ENCODE results near the gene TLR5.

The TLR5 gene

GRCh38 chr1:223147873-223148272, 4.8 kb upstream of the TLR5 start:
- no peak for DNase-seq

GRCh38 chr1:223147409-223147808, 4.4 kb upstream of the TLR5 start:
- no peak for DNase-seq

- no peak for DNase-seq
These were observed 3.7 kb upstream of the TLR5 start for GRCh38 chr1:223146745-223147144.

DNA sequence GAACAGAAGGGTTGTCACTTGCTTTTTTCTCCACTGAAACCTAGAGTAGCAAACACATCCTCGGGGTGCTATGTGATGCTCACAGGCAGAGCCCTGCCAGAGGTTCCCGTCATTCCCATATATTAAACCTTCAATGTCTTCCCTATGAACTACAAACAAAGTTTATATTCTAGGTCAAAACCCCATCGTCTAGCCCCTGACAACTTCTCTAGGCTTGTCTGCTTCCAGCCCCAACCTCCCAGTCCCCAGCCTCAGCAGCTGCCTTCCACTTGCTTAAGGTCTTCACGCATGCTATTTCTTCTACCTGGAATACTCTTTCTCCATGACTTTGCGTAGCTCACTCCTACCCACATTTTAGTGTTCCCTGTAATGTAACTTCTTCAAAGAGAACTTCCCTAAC, 1.9 kb upstream of the TLR5 start:
- DNase-seq, result no peak

DNA sequence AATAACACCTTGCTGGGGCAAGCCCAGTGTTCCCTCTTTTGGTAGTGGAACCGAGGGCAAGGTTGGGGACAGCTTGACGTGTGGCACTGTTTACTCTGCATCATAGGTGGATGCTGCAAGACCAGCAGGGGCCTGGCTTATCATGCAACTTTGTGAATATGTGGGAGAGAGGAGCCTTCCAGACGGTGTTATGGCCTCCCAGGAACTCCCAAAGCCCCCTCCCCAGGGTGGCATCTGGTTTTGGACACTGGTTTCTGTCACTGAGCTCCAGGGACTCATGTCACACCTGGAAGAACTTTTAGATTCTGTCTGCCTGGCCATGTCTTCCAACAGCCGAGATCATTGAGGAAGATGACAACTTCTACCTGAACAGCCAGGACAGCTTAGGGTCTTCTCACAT, 1.4 kb upstream of the TLR5 start:
- no peak for DNase-seq

DNA sequence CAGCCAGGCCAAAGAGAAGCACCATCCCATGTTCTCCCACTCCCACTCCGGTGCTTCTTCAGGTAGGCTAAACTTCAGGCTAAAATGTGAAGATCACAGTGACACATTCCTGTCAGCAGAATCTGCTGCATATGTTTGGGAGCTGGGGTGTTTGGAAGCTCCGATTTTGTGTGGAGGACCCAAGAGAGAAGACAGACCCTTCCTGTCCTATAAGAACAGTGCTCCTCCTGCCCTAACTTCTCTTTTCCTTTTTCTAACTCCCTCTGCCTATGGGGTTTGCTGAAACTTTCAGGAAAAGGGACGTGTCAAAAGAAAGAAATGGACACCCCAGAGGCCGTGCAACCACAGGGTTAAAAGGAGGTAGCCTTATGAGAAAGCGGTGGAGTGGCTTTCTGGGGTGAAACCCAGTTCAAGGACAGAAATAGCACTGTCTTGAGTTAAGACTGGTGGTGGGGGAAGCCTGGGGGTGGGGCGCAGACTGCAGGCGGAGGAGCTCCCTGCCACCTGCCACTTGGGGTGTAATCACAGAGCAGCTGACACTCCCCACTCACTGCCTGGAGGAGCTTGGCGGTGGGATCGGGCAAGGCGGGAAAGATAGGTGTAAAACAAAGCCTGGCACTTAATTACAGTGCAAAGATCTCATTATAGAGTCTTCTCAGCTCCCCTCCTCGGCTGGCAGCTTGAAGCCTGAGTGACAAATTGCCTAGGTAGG, 645 bp upstream of the TLR5 start:
- DNase-seq, result peak; percentile 89

- DNase-seq, result no peak
These were observed 779 bp downstream of the TLR5 start for GRCh38 chr1:223142269-223142668.

- no peak for DNase-seq
These were observed 2.2 kb downstream of the TLR5 start for GRCh38 chr1:223140611-223141405.

- no peak for DNase-seq
These were observed 5.5 kb downstream of the TLR5 start for GRCh38 chr1:223137455-223138085.

- no peak for DNase-seq
These were observed 7.0 kb downstream of the TLR5 start for GRCh38 chr1:223136086-223136485.

- no peak for DNase-seq
These were observed 7.7 kb downstream of the TLR5 start for GRCh38 chr1:223135176-223135942.

GRCh38 chr1:223133824-223134435, 9.1 kb downstream of the TLR5 start:
- peak; percentile 86 for DNase-seq

DNA sequence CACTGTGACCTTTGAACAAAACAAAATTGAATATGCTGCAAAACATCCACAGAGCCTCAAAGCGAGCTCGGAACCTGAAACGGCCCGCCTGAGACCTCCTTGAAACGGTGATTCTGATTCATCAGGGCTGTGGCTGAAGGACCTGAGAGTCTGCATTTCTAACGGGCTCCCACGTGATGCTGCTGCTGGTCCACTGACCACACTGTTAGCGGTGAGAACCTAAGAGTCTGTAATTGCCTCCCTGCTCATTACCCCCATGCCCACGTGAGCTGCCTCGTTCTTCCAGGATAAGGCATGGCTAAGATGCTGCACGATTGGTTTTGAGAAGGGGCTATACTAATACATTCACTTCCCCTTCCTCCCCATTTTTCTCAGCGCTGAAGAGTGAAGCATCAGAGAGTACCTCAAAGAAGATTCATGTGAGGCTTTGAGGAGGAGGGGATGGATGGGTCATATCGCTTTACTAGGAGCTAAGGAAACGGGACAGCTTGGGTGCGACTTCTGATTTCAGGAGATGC, 9.7 kb downstream of the TLR5 start:
- DNase-seq, result no peak

DNA sequence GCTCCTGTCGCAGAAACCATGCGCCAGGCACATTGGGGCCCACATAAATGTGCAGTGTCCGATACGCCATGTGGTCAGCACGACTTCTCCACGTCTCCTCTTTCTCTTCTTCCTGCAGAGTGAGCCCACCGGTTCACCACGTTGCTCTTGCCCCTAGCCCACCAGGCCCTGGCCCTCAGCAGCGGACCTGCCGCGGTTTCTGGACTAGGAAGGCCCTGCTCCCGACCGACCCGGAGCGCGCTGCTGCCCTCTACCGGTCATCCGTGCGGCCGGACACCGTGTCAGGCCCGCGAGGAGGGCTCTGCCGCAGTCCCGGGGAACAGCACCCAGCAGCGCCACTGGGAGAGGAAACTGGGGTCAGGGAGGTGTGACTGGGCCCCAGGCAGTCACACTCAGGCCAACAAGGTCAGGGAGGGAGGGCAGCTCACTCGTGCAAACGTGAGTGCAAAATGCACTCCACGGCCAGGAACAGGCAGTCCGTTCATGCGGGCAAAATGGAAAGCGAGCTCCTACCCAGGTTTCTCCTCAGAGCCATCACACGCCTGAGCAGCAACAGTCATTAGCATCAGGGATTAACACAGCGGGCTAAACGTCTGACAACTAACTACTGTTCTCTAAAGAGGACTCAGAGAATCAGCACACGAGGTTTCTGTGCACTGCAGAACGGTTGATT, 13.7 kb downstream of the TLR5 start:
- no peak for DNase-seq

- DNase-seq, result no peak
These were observed 16.3 kb downstream of the TLR5 start for GRCh38 chr1:223126741-223127140.

DNA sequence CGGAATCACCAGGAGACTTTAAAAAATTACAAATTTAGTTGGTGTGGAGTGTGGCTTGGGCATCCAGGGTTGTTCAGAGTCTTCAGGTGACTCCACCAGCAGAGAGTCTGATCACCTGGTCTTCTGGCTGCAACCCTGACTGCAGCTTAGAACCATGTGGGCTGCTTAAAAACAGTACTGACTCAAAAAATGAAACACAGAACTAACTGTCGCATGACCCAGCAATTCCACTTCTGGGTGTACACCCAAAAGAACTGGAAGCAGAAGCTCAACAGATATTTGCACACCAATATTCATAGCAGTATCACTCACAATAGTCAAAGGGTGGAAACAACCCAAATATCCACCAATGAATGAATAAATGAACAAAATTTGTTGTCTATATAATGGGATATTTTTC, 17.3 kb downstream of the TLR5 start:
- no peak for DNase-seq

DNA sequence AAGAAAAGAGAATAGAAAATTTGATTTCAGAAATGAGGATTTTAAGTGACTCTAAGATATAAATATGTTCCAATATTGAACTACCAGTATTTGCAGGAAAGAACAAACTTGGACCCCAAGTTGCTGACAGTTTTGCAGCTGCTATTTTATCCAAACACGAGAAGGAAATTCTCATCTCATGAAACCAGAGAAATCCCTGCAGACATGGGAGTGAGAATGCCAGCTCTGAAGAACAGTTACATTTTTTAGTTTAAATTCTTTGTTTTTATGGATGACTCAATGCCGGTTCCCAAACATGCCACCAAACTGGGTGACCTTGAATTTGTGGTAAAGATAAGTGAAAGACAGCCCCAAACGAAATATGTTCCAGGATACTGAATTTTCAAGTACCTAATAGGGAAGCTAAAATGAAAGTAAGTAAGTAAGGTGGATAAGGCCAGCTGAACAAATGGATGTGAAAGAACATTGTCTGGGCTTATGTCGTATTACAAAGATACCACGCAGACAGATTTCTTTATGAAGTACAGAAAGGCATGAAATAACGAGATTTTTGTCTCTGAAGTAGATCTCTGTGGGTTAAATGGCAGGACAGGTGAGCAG, 19.9 kb downstream of the TLR5 start:
- DNase-seq, result no peak

DNA sequence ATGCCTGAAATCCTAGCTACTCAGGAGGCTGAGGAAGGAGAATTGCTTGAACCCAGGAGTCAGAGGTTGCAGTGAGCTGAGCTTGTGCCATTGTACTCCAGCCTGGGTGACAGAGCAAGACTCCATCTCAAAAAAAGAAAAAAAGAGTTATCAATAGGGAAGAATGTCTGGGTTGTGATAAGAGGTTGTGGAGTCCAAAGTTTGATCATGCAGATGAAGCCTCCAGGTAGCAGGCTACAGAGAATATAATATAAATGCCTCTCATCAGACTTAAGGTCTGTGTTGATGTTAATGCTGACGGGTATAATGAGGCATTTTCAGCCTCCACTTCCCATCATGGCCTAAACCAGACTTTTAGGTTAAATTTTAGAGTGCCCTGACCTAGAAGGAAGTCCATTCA, 24.6 kb downstream of the TLR5 start:
- no peak for DNase-seq

GRCh38 chr1:223116950-223117349, 26.1 kb downstream of the TLR5 start:
- DNase-seq, result no peak

DNA sequence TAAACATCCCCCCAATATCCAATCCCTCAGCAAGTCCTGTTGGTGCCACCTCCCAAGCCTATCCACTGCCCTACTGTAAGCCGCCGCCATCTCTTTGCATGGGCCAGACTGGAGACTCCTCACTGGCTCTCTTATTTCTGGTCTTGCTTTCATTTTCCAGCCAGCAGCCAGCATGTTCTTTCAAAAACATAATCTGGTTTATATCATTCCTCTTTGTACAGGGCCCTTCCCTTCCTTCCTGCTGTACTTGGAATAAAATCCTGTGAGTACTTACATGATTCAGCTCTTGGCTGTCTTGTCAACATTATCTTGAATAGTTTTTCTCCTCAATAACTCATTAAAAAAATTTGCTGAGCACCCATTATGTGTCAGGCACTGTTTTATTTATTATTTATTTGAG, 28.2 kb downstream of the TLR5 start:
- DNase-seq, result no peak

DNA sequence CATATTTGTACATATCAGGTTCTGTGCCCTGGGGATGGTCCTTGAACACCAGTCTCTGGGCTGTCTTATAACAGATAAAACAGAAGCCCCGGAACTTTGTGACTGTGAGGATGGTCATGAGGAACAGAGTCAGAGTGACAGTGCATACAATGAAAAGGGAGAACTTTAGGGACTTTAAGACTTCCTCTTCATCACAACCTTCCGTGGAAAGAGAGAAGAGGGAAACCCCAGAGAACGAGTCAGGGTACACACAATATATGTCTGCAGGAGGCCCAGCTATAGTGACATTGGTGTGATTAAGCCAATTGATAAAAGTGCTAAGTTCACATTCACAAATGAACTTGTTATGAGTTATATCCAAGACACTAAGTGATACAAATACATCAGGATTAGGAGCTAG, 32.1 kb downstream of the TLR5 start:
- DNase-seq, result no peak

GRCh38 chr1:223109581-223110026, 33.4 kb downstream of the TLR5 start:
- no peak for DNase-seq

Measured in NCI-H1436 (cell line).